AG04450 (cell line): ENCODE measurements around the gene ATP12A. TPM values are rescaled to one million over a fixed set of nuclear protein-coding genes. Genes with fewer than 3 reads are reported as not detected.

Experiments used
- CTCF ChIA-PET: fragments of 300-600, 350-600 bp; formaldehyde crosslinking; extraction: SDS; loops from one replicate; lab custom pipeline; 2022; ENCODE audit warnings: antibody characterized with exemption, inconsistent platforms; lab: Charles Lee
- POLR2A ChIA-PET: fragments of 350-600 bp; formaldehyde crosslinking; extraction: SDS; loops from one replicate; lab custom pipeline; 2021; ENCODE audit warnings: antibody characterized with exemption, inconsistent platforms; lab: Yijun Ruan, JAX
- DNase-seq: peaks from one replicate; pipeline ENCODE4 v3.0.0-alpha.2; 2011; ENCODE audit warnings: low read depth, low spot score
- H3K27ac ChIP-seq: one replicate; pipeline ENCODE4 v1.5.1; 2012; ENCODE audit warnings: low read depth, low read length, control low read depth
- H3K27me3 ChIP-seq: one replicate; pipeline ENCODE4 v1.6.0; 2012; ENCODE audit warnings: low read length; ENCODE audit not compliant: control insufficient read depth, insufficient read depth
- H3K4me3 ChIP-seq: 2 replicates; pipeline ENCODE4 v1.5.1; 2011; ENCODE audit warnings: mild to moderate bottlenecking, low read depth, low read length, control low read depth
- H3K9me3 ChIP-seq: 2 replicates; pipeline ENCODE4 v1.5.1; 2012; ENCODE audit warnings: low read length; ENCODE audit not compliant: control insufficient read depth, insufficient read depth
- CTCF ChIP-seq: IDR thresholded peaks from 2 replicates; pipeline ENCODE4 v1.5.1; 2011; ENCODE audit warnings: low read depth, low read length, control low read depth, inconsistent platforms
- polyA plus RNA-seq: library from polyadenylated mRNA; depleted of rRNA; stranded (reverse); fragments of >200 nt; gene quantifications from 2 replicates; pipeline ENCODE4 v1.2.3, GENCODE V29; 2011

The ATP12A gene
- polyA plus RNA-seq, 1 experiment: not detected

GRCh38 chr13:24662195-24663088, 17.8 kb upstream of the ATP12A start:
- H3K9me3 ChIP-seq: no peaks in the 10 kb centered on the region
- TF ChIP-seq CTCF: no peak
- H3K4me3 ChIP-seq: no peak overlapping the region
- no peak overlapping the region for H3K27ac ChIP-seq
- ChIA-PET POLR2A (no interaction called here), CTCF (interaction anchor here (1.0 kb wide), 1 partner anchor 57 kb away, joined by 3 read pairs; no protein-coding TSS in a partner anchor)
- DNase-seq: no peak
- H3K27me3 ChIP-seq: no peaks in the 10 kb centered on the region

- CTCF ChIA-PET: interaction anchor here (1.0 kb wide), 1 partner anchor 57 kb away, joined by 3 read pairs; no protein-coding TSS in a partner anchor
- no peaks in the 10 kb centered on the region for H3K27me3 ChIP-seq
- no peak for DNase-seq
- H3K9me3 ChIP-seq: no peaks in the 10 kb centered on the region
- no peak overlapping the region for H3K4me3 ChIP-seq
- H3K27ac ChIP-seq: no peak overlapping the region
- POLR2A ChIA-PET: no interaction called here
- TF ChIP-seq CTCF: no peak
Observed at GRCh38 chr13:24663089-24663395, 17.2 kb upstream of the ATP12A start.

GRCh38 chr13:24663586-24663985, 16.6 kb upstream of the ATP12A start:
- Histone ChIP-seq H3K9me3 (no peaks in the 10 kb centered on the region), H3K27ac (no peak overlapping the region), H3K27me3 (peaks cover 3% of the 10 kb centered on the region), H3K4me3 (no peak overlapping the region)
- CTCF ChIA-PET: interaction anchor here (1.0 kb wide), 1 partner anchor 58 kb away, joined by 3 read pairs; no protein-coding TSS in a partner anchor
- no peak for TF ChIP-seq CTCF
- no peak for DNase-seq
- POLR2A ChIA-PET: no interaction called here

- H3K4me3 ChIP-seq: no peak overlapping the region
- peaks cover 4% of the 10 kb centered on the region for H3K27me3 ChIP-seq
- ChIA-PET POLR2A (no interaction called here), CTCF (interaction anchor here (0.5 kb wide), 1 partner anchor 1344 kb away, joined by 4 read pairs; no protein-coding TSS in a partner anchor)
- no peak for DNase-seq
- H3K27ac ChIP-seq: peak overlapping the region; percentile 21
- no peak for TF ChIP-seq CTCF
- no peaks in the 10 kb centered on the region for H3K9me3 ChIP-seq
Observed at GRCh38 chr13:24664726-24665409, 15.3 kb upstream of the ATP12A start.

GRCh38 chr13:24668511-24668910, 11.7 kb upstream of the ATP12A start:
- Histone ChIP-seq H3K9me3 (no peaks in the 10 kb centered on the region), H3K27me3 (peaks cover 5% of the 10 kb centered on the region), H3K27ac (no peak overlapping the region), H3K4me3 (no peak overlapping the region)
- no peak for DNase-seq
- ChIA-PET CTCF (no interaction called here), POLR2A (no interaction called here)
- no peak for TF ChIP-seq CTCF
